LNCaP clone FGC (cell line): ENCODE measurements around the gene SMAD1.
A peak's percentile ranks its signal among the peaks of the same experiment; 100 is the strongest.

Source experiments
- DNase-seq: peaks from one replicate; pipeline ENCODE4 v3.0.0-alpha.2; 2011; ENCODE audit warnings: low read depth
- H3K4me3 ChIP-seq: 2 replicates; pipeline ENCODE4 v1.5.1; 2011; ENCODE audit warnings: mild to moderate bottlenecking, low read depth, low read length, control low read depth
- TF ChIP-seq, protein P1 (sequence below): IDR thresholded peaks from 2 replicates; pipeline ENCODE4 v1.5.1; 2012; ENCODE audit warnings: mild to moderate bottlenecking; ENCODE audit not compliant: control insufficient read depth, insufficient read depth; ENCODE audit errors: extremely low read depth

SMAD1 gene

DNA sequence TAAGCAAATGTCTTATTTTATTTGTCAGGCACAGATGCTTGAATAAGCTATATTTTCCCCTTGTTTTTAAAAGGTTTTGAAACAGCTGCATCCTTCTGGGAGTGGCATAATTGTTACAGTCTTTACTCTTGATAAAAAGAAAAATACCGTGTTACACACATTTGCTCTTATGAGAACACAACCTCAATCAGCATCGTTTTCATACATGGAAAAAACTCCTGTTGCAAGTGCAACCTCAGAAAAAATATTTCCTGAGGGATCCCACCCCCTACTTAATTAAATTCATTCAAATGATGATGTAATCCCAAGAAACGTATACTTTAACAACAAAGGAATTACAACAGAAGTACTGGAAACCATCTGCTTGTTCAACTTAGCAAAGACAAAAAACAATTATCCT lies 58.6 kb downstream of the SMAD1 start:
- no peak overlapping the region for H3K4me3 ChIP-seq
- TF ChIP-seq, protein P1, sequence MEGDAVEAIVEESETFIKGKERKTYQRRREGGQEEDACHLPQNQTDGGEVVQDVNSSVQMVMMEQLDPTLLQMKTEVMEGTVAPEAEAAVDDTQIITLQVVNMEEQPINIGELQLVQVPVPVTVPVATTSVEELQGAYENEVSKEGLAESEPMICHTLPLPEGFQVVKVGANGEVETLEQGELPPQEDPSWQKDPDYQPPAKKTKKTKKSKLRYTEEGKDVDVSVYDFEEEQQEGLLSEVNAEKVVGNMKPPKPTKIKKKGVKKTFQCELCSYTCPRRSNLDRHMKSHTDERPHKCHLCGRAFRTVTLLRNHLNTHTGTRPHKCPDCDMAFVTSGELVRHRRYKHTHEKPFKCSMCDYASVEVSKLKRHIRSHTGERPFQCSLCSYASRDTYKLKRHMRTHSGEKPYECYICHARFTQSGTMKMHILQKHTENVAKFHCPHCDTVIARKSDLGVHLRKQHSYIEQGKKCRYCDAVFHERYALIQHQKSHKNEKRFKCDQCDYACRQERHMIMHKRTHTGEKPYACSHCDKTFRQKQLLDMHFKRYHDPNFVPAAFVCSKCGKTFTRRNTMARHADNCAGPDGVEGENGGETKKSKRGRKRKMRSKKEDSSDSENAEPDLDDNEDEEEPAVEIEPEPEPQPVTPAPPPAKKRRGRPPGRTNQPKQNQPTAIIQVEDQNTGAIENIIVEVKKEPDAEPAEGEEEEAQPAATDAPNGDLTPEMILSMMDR = no peak
- no peak for DNase-seq

DNA sequence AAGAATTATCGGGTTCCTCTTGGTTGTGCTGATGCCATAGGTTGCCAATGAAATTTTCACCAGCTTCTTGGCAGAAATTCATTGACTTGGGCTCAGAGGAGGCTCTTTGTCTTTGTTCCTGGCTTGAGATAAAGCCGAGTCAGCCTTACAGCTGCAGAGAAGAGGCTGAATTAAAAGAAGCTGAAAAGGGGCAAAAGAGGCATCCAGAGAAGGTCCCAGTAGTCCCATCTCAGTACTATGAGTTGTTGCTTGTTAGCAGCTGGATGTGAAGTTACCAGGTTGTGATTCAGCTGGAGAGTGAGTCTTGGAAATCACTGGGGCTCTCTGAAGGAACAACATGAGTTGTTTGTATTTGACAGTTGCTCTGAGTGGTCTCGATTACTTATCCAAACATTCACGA lies 59.7 kb downstream of the SMAD1 start:
- TF ChIP-seq, protein P1 = no peak
- H3K4me3 ChIP-seq = no peak overlapping the region
- no peak for DNase-seq

- TF ChIP-seq, protein P1 = no peak
- no peak for DNase-seq
- no peak overlapping the region for H3K4me3 ChIP-seq
Measured at GRCh38 chr4:145545031-145545430, 63.4 kb downstream of the SMAD1 start.

- TF ChIP-seq, protein P1 = no peak
- H3K4me3 ChIP-seq = no peak overlapping the region
- DNase-seq = peak; percentile 93
Measured at GRCh38 chr4:145545538-145546174, 64.0 kb downstream of the SMAD1 start.

- DNase-seq = no peak
Measured at GRCh38 chr4:145546175-145546915, 64.7 kb downstream of the SMAD1 start.

DNA sequence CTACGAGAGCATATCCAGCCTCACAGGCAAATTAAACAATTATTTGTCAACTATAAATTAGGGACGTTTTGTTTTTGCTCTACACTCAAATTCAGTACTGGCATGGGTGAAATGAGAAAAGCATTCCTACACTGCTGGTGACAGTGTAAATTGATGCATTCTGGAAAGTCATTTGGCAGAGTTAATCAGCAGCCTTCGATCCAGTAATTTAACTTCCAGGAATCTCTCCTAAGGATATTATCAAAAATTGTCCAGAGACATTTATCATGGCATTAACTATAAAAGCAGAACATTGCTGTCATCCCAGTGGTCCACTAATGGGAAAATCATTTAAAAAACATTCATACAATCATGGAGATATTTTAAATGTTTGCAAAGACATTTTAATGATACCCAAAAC lies 70.0 kb downstream of the SMAD1 start:
- DNase-seq = no peak
- no peak overlapping the region for H3K4me3 ChIP-seq
- TF ChIP-seq, protein P1 = no peak

More at GRCh38 chr4:145546175-145546915, 64.7 kb downstream of the SMAD1 start:
- no peak overlapping the region for H3K4me3 ChIP-seq
- TF ChIP-seq, protein P1 = no peak
